HL-60 (cell line): ENCODE results near the gene C3orf20.

Experiments
- CTCF ChIP-seq: IDR thresholded peaks from one replicate; pipeline ENCODE4 v1.5.1; 2011; ENCODE audit warnings: low read length, control low read depth, inconsistent platforms; ENCODE audit not compliant: insufficient read depth
- GABPA ChIP-seq: IDR thresholded peaks from 2 replicates; pipeline ENCODE4 v1.6.1; 2012; ENCODE audit warnings: low read depth
- REST ChIP-seq: IDR thresholded peaks from 2 replicates; pipeline ENCODE4 v1.6.1; 2012; ENCODE audit warnings: low read depth; ENCODE audit not compliant: insufficient replicate concordance

- TF ChIP-seq CTCF (no peak), REST (no peak), GABPA (no peak)
Measured at GRCh38 chr3:14663396-14664135, 11.4 kb upstream of the C3orf20 start.
